Stomach smooth muscle (tissue), 2 donors: ENCODE measurements around the gene HNRNPD.
"Not testable (repeated sequence)": the region's sequence is repeated elsewhere in the genome, so short reads cannot be mapped to it uniquely, and the experiment has no call there.

Experiments
- H3K27ac ChIP-seq: one replicate; pipeline ENCODE4 v1.7.0; 2013; ENCODE audit warnings: mild to moderate bottlenecking, low read length, inconsistent platforms
- H3K27me3 ChIP-seq, 2 donors: one replicate each; pipeline ENCODE4 v1.7.0; 2013; ENCODE audit warnings: low read length in 2 of 2; ENCODE audit not compliant: insufficient read depth in 2 of 2, control insufficient read depth in 1 of 2
- H3K36me3 ChIP-seq, 2 donors: one replicate each; pipeline ENCODE4 v1.7.0; 2013; ENCODE audit warnings: low read length in 2 of 2; ENCODE audit not compliant: control insufficient read depth in 2 of 2, insufficient read depth in 2 of 2
- H3K4me1 ChIP-seq: one replicate; pipeline ENCODE4 v1.7.0; 2013; ENCODE audit warnings: low read length; ENCODE audit not compliant: control insufficient read depth, insufficient read depth
- H3K4me3 ChIP-seq, 2 donors: one replicate each; pipeline ENCODE4 v1.7.0; 2013; ENCODE audit warnings: low read length in 2 of 2
- H3K9ac ChIP-seq, 2 donors: one replicate each; pipeline ENCODE4 v1.7.0; 2013; ENCODE audit warnings: low read length in 2 of 2, mild to moderate bottlenecking in 1 of 2
- H3K9me3 ChIP-seq, 2 donors: one replicate each; pipeline ENCODE4 v1.7.0; 2013; ENCODE audit warnings: low read length in 2 of 2; ENCODE audit not compliant: control insufficient read depth in 2 of 2
- donor health status: healthy.
- donor health status: Pancreatic carcinoma.

HNRNPD gene, protein sequence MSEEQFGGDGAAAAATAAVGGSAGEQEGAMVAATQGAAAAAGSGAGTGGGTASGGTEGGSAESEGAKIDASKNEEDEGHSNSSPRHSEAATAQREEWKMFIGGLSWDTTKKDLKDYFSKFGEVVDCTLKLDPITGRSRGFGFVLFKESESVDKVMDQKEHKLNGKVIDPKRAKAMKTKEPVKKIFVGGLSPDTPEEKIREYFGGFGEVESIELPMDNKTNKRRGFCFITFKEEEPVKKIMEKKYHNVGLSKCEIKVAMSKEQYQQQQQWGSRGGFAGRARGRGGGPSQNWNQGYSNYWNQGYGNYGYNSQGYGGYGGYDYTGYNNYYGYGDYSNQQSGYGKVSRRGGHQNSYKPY

GRCh38 chr4:82373816-82374625 is at the start of gene HNRNPD:
Gene HNRNPD (minus strand): TSS chr4:82373991. CDS start chr4:82373678, 313 bp downstream.
- H3K9me3 ChIP-seq, result no peaks in the 10 kb centered on the region
- peak within 1 kb of the TSS; percentile 89 to 95 for H3K9ac ChIP-seq
- H3K36me3 ChIP-seq, result peaks cover 0 to 3% of the 10 kb centered on the region in 2 donors
- H3K4me1 ChIP-seq, result peaks cover 10% of the 10 kb centered on the region
- H3K27me3 ChIP-seq, result no peaks in the 10 kb centered on the region
- peak within 1 kb of the TSS; percentile 95 for H3K27ac ChIP-seq
- H3K4me3 ChIP-seq, result peak within 1 kb of the TSS; percentile 96 to 100

GRCh38 chr4:82422616-82423015 is 48.8 kb upstream of the HNRNPD start:
- Histone ChIP-seq H3K9me3 (no peaks in the 10 kb centered on the region), H3K4me3 (no peak overlapping the region), H3K27me3 (no peaks in the 10 kb centered on the region)

GRCh38 chr4:82421796-82422560 is 48.2 kb upstream of the HNRNPD start:
- peaks cover 10 to 29% of the 10 kb centered on the region in 2 donors for H3K36me3 ChIP-seq
- H3K9ac ChIP-seq, result no peak overlapping the region
- no peaks in the 10 kb centered on the region for H3K27me3 ChIP-seq
- H3K4me1 ChIP-seq, result peaks cover 2% of the 10 kb centered on the region
- H3K27ac ChIP-seq, result no peak overlapping the region
- H3K9me3 ChIP-seq, result no peaks in the 10 kb centered on the region
- no peak overlapping the region for H3K4me3 ChIP-seq

More at GRCh38 chr4:82422616-82423015, 48.8 kb upstream of the HNRNPD start:
- Histone ChIP-seq H3K4me1 (peaks cover 5% of the 10 kb centered on the region), H3K27ac (no peak overlapping the region), H3K36me3 (peaks cover 12 to 29% of the 10 kb centered on the region in 2 donors), H3K9ac (no peak overlapping the region)

DNA sequence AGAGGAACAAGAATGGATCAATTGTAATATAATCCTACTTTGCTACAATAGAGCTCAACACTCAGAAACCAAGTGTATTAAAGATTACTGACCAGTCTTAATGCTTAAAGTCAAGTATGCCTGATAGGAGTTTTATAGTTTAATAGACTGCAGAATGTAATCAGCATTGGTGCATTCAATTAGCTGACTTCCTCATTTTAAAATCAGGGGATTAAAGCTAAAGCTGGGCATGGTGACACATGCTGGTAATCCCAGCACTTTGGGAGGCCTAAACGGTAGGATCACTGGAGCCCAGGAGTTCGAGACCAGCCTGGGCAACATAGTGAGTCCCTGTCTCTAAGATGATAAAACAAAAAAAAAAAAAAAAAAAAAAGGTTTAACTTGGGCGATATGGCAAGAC is 45.7 kb upstream of the HNRNPD start:
- Histone ChIP-seq H3K27me3 (no peaks in the 10 kb centered on the region), H3K27ac (no peak overlapping the region), H3K9ac (no peak overlapping the region), H3K9me3 (no peaks in the 10 kb centered on the region), H3K4me1 (no peaks in the 10 kb centered on the region), H3K36me3 (peaks cover 3 to 12% of the 10 kb centered on the region in 2 donors), H3K4me3 (no peak overlapping the region)

GRCh38 chr4:82415922-82416365 is 42.2 kb upstream of the HNRNPD start:
- Histone ChIP-seq H3K27me3 (no peaks in the 10 kb centered on the region), H3K27ac (no peak overlapping the region), H3K36me3 (no peaks in the 10 kb centered on the region), H3K9ac (no peak overlapping the region), H3K4me1 (no peaks in the 10 kb centered on the region), H3K9me3 (no peaks in the 10 kb centered on the region), H3K4me3 (no peak overlapping the region)

- not testable (repeated sequence) for H3K27me3 ChIP-seq, H3K4me1 ChIP-seq, H3K36me3 ChIP-seq, H3K27ac ChIP-seq, H3K9ac ChIP-seq, H3K4me3 ChIP-seq, H3K9me3 ChIP-seq
Observed at GRCh38 chr4:82415061-82415460, 41.3 kb upstream of the HNRNPD start.

DNA sequence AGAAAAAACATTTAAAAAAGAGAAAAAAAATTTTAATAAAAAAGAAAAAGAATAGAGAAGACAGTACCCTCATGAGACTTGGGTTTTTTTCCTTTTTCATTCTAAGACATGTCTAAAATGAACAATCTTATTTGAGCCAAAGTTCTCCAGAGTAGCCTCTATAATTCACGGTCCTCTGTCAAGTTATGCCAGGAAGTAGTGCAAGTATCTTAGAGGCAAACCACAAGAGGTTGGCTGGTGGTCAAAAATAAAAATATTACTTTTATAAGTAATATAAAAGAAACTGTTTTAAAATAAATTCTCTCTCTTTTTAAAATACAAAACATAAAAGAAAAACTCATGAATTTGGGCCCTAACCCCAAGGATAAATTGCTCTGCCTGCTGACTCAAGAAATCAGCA is 29.9 kb upstream of the HNRNPD start:
- Histone ChIP-seq H3K27ac (no peak overlapping the region), H3K4me1 (no peaks in the 10 kb centered on the region), H3K36me3 (no peaks in the 10 kb centered on the region), H3K4me3 (no peak overlapping the region), H3K27me3 (no peaks in the 10 kb centered on the region), H3K9ac (no peak overlapping the region), H3K9me3 (no peaks in the 10 kb centered on the region)

DNA sequence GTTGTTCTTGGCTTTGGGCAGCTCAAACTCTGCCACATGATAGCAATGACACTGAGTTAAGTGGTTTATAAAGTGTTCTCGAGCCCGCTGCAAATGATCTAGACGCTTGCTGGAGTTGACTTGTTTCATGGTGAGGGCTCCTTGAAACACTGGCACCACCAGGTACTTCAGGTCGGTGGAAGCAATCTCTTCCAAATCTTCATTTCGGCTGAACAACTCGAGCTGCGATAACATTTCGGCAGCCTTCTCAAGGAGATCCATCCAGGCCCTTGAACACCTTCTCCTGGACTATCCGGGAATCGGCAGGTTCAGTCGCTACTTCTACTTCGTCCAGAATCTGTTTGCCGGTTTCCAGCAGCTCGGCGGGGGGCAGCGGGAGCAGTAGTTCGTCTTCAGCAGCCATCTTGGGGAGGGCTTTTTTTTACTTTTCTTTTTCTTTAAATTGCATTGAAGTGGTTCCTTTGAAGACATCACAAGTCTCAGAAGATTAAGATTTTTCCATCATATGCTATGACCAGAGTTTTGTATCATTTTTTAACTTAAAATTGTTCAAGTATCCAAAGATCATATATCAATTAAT is 28.5 kb upstream of the HNRNPD start:
- no peak overlapping the region for H3K27ac ChIP-seq
- no peak overlapping the region for H3K4me3 ChIP-seq
- no peaks in the 10 kb centered on the region for H3K9me3 ChIP-seq
- no peaks in the 10 kb centered on the region for H3K4me1 ChIP-seq
- H3K27me3 ChIP-seq, result no peaks in the 10 kb centered on the region
- H3K9ac ChIP-seq, result no peak overlapping the region
- no peaks in the 10 kb centered on the region for H3K36me3 ChIP-seq

- Histone ChIP-seq H3K4me3 (no peak overlapping the region), H3K4me1 (no peaks in the 10 kb centered on the region), H3K9ac (no peak overlapping the region), H3K27ac (no peak overlapping the region), H3K9me3 (no peaks in the 10 kb centered on the region), H3K36me3 (no peaks in the 10 kb centered on the region), H3K27me3 (no peaks in the 10 kb centered on the region)
Observed at GRCh38 chr4:82401600-82401999, 27.8 kb upstream of the HNRNPD start.

- Histone ChIP-seq H3K36me3 (no peaks in the 10 kb centered on the region), H3K9me3 (no peaks in the 10 kb centered on the region), H3K27ac (no peak overlapping the region), H3K4me3 (no peak overlapping the region), H3K9ac (no peak overlapping the region), H3K4me1 (no peaks in the 10 kb centered on the region), H3K27me3 (no peaks in the 10 kb centered on the region)
Observed at GRCh38 chr4:82398263-82398662, 24.5 kb upstream of the HNRNPD start.
